Retina (tissue), 1 donor: ENCODE results near the gene DOK5.
A peak's percentile ranks its signal among the peaks of the same experiment; 100 is the strongest.

Source experiments
- DNase-seq: peaks from one replicate; pipeline ENCODE4 v3.0.0-alpha.2; 2016

DOK5 gene

DNA sequence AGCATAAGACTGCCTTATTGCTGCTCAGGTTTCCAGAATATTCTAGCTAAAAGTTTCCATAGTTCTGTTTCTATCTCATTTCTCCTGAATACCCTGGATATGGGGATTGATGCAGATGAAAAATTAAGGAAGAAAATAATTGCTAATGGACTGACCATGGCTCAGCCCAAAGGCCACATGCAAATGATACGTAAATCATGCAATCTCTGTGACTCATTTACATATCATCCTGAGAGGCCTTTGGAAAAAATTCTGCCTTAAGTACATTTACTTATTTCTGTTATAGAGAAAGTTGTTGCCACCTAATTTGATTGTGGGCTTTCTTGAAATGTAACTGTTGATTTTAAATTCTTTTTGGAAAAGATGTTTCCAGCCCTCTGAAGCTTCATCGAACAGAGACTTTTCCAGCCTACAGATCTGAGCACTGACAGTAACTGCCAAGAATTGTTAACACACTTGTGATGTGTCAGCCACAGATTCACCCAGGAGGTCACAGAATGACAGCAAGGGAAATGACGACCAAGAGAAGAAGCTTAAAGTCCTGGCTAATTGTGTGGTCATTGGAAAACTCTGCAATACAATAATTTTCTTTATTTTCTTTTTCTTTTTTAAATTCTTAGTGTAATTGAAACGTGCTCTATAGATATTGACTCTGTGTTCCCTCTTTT, 174.8 kb downstream of the DOK5 start:
- peak; percentile 28 for DNase-seq

DNA sequence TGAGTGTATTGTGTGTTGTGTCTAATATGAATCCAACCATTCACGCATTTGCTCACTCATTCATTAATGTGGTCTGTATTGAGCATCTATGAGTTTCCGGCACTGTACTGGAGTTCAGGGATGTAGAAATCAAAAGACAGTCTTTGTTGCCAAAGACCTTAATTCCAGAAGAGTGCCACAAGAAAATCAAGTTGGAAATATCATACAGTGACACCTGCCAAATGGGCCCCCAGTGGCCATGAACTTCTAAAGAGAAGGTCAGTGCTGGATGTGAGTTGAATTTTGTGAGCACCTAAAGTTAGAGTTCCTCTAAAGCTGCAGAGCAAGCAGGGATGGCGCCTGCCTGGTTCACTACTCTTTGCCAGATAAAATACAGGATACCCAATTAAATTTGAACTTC, 175.9 kb downstream of the DOK5 start:
- DNase-seq: no peak

DNA sequence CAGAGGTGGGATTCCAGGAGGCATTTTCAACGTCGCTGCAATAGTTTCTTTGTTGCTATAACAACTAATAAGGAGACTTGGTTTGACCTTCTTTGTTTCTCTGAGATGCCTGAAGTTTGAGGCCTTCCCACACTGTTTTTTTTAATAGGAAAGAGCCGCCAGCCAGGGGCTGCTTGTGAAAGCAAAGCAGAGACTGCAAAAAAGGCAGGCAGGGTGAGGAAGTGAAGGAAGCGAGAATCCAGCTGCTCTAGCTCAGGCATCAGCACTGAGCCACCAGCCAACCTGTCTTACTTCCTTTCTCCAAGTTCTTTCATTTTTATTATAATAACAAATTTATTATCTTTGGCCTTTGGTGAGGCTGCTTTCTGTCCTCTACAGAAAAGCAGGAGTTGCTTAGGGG, 179.1 kb downstream of the DOK5 start:
- no peak for DNase-seq

DNA sequence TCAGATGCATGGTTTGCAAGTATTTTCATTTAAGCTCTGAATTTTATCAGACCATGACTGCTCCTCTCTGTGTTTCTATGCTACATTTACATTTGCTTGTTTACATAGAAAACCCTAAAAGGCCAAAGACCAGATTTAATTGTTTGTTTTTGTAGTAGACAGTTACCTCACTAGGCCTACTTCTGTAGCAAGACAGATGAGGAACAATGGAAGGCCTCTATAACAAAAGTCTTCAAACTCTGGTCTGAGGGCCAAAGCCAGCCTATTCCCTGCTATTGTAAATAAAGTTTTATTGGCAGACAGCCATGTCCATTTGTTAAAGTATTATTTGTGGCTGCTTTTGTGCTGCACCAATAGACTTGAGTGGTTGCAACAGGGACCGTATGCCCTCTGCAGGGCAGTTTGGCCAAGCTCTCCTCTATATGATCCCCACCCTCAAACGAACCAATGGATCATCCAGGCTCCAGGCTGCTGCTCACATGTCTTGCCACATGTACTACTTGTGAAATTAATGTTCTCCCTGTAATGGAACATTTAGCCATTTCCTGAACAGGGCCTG, 182.0 kb downstream of the DOK5 start:
- DNase-seq: no peak

DNA sequence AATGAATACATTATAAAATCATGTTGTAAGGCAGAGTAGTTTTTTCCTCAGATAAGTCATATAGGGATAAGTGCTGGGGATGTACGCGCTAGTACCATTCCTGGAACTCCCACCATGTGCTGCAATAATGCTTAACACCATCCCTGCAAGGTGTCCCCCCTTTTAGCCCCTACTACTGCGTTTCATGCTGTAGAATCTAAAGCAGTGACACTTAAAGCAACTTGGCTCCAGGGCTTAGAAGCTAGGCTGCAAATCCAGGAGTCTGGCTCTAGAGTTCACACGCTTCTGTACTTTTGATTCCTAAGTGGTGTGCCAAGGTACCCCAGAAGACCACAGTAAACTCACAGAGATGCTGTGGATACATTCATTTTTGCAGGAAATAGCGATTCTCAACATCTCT, 183.1 kb downstream of the DOK5 start:
- no peak for DNase-seq

DNA sequence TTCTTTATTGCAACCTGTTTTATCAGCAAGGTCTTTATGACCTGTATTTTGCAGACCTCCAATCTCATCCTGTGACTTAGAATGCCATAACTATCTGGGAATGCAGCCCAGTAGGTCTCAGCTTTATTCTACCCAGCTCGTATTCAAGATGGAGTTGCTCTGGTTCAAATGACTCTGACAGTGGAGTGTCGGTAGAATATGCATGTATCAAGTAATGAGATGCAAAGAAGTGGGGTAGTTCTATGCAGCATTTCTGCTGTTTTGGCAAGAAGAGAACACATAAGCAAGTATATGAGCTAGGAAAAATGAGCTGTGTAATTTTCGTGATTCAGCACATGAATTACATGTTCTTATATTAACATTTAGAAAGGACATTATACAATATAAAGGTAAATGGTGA, 185.9 kb downstream of the DOK5 start:
- no peak for DNase-seq

DNA sequence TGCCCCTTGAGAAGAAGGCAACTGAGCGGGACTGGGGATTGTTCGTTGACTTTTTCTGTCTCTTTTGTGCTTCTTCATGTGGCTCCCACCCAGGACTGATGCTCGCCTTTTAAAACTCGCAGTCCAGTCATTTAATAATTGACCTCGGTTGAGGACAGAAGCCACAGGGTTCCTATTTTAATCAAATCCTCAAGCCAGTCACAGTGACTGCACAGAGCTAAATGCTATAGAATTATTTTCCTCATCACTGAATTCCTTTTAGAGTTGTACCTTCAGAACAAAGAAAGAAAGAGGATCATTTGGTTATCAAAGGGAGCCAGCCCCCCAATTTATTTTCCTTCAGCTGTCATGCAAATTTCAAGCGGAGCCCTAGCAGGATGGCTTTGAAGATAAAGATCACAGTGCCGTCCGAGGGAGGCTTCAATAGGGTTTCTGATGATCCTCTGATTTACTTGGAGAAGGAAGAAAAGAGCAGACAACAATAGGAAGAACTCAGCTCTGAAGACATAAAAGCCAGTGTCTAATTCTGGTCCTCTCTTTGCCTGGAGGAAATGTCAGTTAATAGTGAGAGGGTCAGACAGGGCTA, 186.6 kb downstream of the DOK5 start:
- DNase-seq: peak; percentile 39

DNA sequence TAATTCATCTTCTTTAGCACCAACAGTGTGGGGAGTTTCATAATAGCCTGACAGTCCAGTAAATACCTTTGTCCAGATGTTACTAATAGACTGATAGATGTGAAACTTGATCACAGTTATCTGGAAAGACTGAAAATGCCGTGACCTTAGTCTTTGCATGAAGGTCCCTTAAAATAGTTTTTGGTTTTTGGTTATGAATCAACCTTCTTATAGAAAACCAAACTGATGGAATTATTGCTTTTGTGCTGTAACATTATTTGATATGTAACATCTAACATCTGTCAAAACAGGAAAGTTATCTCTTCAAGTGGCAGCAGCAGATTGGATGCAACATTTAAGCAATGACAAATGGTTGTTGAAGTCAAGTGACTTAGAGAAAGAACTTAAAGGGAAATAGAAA, 190.4 kb downstream of the DOK5 start:
- DNase-seq: no peak

DNA sequence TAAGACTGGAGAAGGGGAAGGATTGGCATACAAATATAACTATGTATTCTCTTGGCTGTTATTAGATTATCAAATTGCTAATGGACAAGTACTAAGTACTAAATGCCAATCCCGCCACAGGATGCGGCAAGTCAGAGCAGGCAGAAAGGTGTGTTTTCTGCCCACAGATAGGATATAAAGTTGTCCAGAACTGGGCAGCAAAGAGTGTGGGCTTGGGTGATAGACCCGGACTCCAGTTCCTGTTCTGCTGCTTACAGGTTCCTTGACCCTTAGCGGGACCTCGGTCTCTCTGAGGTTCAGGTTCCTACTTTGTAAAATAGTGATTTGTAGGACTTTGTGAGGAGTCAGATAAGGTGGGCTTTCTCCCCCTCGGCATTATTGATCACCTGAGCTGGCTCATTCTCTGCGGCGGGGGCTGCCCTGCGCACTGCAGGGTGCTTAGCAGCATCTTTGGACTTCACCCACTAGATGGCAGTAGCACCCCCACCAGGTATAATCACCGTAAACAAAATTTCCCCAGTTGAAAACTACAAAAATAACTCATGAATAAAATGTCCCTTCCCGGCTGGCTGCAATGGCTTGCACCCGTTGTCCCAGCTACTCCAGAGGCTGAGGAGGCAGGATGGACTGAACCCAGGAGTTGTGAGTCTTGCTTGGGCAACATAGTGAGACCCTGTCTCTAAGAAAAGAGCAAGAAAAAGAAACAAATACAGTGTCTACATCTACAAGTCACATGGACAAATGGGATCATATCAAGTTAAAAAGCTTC, 193.1 kb downstream of the DOK5 start:
- peak; percentile 37 for DNase-seq

DNA sequence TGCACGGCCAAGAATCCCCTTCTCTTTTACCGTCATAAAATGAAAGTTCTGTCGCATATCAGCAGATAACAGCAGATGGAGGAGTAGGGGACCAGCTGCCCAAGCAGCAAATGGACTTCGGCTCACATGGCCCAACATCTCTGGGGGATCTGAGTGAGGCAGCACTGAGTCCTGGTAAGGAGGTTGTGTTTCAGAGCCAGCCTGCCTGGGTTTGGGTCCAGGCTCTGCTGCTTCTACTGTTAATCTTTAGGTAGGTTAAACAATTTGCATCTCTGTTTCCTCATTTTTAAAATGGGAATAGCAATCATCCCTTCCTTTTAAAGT, 193.6 kb downstream of the DOK5 start:
- DNase-seq: no peak

DNA sequence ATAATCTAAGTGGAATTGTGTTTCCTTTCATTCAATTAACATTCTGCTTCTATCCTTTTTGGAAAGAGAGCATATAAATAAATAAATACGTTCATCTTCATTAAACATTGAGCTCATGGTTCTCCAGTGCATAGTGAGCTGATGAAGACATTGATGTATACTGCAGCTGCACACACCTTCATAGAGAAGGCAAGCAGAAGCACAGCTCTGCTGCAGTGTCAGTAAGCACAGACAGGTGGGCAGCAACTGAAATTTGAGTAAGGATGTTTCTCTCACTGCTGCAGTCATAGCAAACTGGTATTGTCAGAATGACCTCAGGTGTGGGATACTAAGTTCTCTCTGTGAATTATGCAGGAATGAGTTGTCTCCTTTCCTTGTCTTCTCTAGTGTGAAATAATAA, 202.9 kb downstream of the DOK5 start:
- DNase-seq: no peak

DNA sequence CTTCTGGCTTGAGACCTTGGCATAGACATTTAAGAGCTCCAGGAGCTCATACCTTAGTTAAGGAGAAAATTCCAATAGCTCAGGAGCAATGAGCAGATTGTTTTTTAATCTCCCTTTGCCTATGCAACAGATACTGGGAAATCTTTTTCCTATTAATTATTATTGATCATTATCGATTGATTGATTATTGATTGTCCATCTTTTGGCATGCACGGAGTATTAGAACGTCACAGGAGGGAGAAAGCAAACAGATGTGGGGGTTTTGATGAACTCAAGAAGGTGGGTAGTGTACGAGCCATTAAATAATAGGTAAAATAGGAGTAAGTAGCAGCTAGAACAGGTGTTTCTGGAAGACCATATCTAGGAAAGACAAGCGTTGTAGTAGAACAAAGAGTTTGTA, 205.0 kb downstream of the DOK5 start:
- no peak for DNase-seq

DNA sequence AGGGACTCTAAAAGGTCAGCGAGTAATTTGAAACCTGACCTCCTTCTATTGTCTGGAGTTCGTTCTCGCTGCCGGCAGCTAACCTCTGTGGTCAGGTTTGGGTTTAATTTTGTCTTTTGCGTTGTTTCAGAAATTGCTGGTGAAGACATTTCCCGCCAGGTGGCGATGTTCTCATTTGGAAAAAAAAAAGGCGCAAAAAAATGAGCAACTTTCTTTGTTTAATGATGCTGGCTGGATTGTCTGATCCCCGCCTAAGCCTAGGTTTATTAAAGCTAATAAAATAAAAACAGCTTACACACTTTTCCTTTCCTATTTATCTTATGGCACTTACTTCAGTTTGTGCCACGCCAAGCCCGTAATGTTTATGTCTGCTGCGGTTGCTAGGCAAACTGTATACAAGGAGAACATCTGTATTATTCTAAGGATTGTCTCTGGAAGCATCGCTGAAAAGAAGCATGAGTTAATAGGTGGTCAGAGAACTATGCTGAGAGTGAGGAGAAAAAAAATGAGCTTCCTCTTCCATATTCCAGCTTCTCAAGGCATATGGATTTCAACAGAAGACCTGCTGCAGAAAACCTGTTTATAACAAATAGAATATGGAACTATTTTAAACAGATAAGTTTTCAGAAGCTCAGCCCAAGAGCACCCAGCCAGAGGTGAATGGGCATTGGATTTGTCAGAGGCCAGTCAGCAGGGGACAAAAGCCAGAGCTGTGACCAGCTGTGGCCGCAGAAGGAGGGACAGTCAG, 205.7 kb downstream of the DOK5 start:
- DNase-seq: peak; percentile 84

DNA sequence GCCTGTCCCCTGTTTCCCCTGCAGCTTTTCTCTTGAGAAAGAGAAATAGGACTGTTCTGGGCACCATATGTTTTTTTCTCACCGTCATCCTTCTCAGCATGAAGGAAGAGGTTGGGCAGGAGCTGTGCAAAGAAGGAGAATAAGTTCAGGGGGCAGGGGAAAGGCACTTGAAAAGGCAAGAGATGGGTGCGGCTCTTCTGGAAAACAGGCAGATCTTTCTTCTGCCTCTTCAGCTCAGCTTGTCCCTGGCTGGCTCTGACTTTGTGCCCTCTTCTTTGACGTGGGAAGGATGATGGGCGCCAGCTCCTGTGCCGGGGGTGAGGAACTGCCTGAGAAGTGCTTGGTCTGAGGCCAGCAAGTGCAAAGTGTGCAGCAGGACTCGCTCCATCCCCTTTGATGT, 206.5 kb downstream of the DOK5 start:
- DNase-seq: peak; percentile 22

DNA sequence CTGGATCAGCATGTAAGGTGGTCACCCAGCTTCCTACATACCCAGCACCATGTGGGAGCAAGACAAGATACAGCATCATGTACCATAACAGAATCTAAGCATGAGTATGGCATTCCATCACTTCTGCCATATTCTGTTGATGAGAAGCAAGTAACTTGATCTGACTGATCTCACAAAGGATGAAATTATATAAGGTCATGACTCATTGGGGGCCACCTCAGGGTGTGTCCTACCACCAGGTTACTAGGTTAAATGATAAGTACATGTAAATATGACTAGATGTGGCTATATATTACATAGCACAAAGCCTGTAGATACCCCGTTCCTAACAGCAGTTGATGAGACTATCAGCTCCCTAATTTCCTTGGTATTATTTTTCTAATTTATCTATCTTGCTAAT, 213.1 kb downstream of the DOK5 start:
- DNase-seq: no peak

DNA sequence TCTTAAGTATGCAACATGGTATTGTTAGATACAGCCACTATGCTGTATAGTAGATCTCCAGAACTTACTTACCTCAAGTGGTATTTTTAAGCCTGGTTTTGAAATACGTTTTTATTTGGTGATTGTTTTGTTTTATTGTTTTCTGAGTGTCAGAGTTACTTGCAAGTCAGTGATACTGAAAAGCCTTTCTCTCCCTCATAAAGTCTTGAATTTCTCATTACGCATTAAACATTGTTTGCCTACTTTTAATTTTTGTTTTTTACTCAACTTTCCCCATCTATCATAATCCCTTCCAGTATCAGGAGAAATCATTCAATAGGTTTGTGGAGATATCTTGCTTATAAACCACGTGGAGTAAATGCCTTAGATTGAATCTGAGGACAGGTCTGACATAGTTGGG, 214.9 kb downstream of the DOK5 start:
- no peak for DNase-seq

DNA sequence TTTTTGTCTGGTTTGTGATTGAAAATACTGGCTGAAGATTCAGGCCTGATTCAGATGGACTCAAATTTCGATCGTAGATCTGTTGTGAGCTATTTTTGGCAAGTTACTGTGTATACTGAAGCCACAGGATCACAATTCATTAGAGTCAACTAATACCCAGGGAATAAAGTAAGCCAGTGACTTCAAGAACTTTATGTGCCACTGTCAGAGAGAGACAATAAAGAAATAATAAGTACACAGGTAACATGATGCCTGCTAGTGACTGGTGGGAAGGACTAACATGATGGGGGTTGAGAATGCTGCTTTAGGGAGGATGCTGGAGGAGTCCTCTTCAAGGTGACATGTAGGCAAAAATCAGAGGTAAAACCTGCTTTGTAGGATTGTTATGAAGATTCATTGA, 215.9 kb downstream of the DOK5 start:
- DNase-seq: no peak

DNA sequence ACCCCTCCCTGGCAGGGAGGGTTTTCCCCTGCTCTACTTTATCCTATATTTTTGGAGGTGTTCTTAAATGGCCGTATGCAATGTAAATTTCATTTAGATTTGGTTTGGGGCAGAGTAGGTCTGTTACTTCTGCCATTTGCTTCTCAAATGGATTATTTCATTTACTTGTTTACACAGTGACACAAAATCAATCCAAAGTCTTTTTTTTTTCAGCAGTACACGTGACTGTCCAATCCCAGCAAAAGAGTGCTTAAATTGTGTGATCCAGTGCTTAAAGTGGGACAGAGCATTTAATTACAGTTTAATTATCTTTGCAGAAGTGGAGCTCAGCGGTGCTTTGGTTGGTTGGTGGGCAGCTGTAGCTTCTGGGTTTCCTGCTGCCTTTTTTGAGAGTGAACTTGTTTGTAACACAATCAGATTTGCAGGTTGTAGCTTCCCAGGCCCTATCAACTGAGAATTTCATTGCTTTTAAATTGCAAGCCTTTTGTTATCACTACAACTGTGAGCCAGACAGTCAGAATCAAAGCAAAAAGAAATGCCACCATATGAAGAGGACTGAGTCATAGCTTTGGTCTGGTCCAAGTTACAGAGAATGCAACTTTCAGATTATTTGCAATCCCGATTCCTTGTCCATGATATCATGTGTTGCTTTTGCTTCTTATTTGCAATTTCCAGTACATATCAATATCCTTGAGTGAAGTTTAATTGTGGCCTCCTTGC, 216.9 kb downstream of the DOK5 start:
- peak; percentile 24 for DNase-seq

DNA sequence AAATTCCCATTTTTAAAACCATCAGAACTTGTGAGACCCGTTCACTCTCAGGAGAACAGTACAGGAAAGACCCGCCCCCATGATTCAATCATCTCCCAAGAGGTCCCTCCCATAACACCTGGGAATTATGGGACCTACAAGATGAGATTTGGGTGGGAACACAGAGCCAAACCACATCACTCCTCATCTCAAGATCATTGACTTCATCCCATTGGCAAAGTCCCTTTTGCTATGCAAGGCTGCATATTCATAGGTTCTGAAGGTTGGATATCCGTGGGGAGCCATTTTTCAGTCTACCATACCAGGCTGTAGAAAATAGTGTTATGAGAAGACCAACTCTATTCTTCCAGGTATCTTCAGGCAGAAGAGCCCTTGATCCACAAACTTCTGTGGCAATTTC, 219.1 kb downstream of the DOK5 start:
- no peak for DNase-seq

DNA sequence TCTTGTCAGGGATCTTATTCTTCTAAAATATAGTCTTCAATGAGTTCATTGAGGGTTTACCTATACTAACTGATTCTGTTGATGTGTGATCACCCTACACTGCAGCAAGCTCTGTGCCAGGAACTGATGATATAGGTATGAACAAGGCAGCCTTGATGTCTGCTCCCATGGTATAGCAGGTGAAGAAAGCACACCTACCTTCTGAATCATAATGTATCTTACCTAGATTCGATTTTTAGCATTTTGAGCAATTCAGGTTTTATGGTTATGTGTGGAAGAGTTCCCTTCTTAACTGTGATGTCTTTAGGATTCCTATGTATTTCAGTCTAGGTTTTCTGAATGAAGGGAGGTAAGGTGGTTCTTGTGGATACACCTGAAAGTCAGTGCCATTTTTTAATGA, 223.0 kb downstream of the DOK5 start:
- no peak for DNase-seq
